Activated CD8-positive, alpha-beta memory T cell treated with anti-CD3 and anti-CD28 coated beads, Interleukin-2, amount 50 U/mL, for 24 hours (primary cell): Measurements from ENCODE around the gene NR3C1.

Source experiments
- DNase-seq: peaks from one replicate; pipeline ENCODE4 v3.0.0-alpha.2; 2020; ENCODE audit errors: extremely low read depth

Gene NR3C1

DNA sequence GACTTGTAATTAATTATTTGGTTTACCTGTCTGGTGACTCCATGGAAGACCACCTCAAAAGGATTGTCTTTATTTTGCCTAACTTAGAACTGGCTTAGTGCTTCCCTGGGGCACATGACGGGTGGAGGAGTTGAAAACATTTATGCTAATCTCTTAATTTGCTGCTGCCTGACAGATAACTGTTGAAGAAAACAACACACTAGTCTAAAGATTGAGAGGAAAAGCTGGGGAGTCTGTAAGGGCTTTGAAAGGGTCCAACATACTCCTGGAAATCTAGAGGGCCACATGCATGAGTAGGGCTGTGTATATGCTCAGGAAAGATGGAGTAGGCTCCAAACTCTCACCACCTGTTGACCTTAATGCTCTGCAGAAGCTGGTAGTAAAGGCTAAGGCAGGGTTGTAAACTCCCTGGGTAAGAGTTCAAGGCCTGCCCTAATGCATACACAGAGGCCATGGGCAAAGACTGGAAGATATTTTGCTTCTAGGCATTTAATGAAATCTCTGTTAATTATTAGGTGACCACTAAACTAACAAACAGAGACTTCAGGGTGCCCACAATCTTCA, 40.7 kb downstream of the NR3C1 start:
- DNase-seq = no peak

DNA sequence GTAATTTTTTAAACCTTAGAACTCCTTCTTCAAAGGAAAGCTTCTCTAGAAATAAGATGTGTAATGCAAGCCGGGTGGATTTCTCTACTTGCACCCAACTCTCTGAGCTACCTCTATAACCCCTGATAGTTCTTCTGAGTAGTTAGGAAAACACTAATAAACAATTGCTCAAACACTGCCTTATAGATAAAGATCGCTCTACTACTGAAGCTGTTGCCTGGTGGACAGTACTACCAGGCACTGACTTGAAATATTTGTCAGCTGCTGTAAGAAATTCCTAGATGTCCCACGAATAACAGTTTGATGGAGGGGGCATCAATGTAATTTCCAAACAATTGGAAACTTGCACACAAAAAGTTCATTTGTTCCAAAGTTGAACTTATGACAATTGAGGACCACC, 42.0 kb downstream of the NR3C1 start:
- DNase-seq = no peak

DNA sequence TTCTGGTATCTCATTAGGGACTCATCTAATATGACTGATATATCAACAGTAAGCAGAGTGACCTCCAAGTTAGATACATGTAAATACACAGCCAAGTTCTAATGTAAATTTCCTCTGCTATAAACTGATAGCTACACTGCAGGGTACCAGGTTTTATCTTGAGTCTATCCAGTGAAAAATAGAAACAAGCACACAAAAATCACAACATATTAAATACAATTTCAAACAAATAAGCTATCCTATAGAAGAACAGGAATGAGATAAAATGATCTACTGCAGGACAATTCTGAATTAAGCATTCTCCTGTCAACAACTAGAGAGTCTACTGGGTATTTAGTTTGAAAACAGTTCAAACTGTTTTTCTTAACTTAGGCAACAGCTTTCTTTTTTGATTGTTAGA, 42.7 kb downstream of the NR3C1 start:
- DNase-seq = no peak

DNA sequence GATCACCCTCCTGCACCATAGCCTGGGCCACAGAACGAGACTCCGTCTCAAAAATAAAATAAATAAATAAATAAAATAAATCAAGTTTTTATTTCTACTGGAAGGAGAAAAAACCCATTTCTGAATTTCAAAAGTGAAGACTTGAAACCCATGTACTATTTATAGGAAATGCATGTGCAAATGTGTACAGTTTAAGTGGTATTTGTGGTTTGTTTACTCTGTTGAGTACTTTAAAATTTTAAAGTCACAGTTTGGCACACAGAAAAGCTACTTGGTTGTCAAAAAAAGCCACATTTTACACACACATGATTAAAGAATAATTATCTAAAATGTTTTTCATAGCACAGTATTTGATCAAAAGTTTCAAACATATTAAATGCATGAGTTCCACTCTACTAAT, 43.6 kb downstream of the NR3C1 start:
- no peak for DNase-seq

DNA sequence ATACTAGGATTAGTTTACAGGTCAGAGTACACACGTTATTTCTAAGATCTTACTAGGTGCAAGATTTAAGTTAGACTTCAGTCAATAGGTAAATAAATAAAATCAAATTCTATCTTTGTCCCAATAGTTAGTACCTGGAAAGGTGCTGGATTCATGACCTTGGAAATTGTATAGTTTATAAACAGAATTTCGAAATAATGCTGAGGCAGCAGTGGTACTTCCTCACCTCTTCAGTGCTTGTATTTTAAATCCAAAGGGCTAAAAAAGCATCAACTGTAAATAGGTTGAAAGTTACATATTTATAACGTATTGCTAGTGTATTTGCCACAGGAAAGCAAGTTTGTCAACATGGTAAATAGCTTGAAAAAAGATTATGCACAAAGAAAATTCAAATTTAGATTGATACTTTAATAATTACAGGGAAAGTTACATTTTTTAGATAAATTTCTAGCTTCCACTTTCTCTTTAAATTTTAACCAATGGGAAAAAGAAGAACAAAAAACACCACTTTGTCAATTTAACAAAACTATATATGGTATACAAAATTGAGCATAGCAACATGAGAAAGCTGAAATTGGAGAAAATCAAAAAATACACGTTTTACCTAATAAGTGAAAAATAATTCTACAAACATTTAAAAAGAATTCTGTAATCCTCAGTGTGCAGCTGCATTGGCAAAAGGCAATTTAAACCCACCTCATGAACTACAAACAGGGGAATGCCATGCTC, 46.5 kb downstream of the NR3C1 start:
- DNase-seq = no peak

DNA sequence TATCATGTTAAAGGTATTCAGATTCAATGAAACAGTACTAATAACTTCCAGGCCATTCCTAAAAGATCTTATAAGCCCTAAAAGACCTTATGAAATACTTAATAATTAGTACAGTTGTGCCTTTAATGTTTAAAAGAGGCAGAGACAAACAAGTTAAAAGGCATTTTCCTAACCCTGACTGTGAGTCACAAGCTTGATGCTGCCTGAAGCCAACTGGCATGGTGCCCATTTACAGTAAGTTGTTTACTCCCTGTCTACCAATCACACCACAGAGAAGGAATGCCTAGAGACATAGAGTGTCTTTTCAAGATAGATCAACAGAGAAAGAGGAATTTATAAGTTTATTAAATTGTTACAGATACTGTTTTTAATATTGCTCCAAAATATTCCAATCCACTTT, 47.8 kb downstream of the NR3C1 start:
- DNase-seq = no peak

DNA sequence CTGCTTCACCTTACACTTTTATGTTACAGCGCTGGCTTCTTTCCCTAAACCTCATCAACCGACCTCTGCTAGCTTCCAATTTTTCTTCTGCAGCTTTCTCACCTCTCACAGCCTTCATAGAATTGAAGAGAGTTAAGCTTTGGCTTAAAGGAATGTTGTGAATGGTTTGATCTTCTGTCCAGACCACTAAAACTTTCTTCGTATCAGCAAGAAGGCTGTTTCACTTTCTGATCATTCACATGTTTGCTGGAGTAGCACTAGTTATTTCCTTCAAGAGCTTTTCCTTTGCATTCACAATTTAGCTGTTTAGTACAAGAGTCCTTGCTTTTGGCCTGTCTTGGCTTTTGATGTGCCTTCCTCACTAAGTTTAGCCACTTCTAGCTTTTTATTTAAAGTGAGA, 49.5 kb downstream of the NR3C1 start:
- DNase-seq = no peak

DNA sequence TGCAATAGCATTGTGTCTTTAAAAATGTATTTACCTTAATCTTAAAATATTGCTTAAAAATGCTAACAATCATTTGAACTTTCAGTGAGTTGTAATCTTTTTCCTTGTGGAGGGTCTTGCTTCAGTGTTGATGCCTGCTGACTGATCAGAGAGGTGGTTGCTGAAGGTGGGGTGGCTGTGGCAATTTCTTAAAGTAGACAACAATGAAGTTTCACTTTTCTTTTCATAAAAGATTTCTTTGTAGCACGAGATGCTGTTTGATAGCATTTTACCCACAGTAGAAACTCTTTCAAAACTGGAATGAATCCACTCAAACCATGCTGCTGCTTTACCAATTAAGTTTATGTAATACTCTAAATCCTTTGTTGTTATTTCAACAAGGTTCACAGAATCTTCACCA, 50.8 kb downstream of the NR3C1 start:
- no peak for DNase-seq

DNA sequence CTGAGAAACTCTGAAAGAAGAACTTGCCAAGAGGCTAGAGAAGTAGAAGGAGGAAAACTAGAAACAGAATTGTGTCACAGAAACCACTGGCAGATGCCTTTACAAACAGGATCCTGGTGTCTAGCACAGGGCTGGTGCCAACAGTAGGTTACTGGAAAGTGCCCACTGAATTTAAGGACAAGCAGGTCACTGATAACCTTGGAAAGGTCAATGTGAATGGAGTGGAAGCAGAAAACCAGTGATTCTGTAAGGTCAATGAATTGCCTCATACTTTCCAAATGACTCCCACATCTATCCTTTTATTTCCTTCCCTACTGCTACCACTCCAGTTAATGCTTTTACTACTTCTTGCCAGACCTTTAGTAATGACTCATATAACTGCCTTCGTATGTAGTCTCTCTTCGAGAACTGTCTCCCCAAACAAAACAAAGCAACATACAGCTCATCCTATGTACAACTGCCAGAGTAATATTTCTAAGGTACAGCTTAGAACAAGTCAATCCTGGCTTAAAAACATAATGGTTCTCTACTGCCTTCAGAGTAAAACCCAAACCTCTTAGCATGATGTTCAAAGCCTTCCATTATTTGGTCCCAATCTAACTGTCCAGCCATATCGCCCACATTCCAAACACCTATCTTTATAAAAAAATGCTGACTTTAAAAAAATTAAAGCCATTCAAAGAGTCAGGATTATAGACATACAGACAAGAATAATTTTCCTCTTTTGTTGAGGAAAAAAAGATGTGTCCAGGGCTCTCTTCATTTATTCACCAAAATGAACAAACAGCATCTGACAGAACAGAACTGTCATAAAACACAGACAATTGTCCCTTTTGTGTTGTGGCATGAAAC, 52.5 kb downstream of the NR3C1 start:
- no peak for DNase-seq

DNA sequence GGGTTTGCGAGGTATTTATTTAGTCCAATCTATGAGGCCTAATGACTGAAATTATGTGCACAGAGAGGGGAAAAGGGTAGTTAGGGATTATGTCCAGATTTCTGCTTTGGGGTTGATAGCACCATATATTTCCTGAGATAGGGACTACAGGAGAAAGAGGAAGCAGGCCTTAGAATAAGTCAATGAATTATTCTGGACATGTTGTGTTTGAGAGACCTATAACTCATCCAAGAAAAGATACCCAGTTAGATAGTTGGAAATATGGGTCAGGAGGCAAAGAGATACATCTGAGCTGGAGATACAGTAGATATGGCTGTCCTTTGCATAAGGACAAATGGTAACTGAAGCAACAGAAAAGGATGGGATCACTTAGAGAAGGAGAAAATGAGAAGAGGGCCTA, 53.1 kb downstream of the NR3C1 start:
- DNase-seq = no peak

DNA sequence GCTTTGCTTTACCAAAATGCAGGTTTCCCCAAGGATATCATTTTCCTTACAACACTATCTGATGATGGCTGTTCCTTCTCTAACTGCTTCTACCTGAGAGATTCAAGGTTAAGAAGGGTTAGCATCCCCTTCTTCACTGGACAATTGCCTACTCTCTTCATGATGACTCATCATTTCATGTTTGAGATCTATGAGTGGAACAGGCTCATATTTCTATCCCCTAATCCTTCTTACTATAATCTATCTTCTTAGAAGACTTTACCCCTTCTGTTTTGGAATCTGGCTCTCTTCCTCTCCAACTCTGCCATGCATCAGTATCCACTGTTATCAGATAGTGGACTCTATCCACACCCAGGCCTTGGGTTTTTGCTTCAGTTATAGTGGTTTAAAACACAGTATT, 54.3 kb downstream of the NR3C1 start:
- no peak for DNase-seq

DNA sequence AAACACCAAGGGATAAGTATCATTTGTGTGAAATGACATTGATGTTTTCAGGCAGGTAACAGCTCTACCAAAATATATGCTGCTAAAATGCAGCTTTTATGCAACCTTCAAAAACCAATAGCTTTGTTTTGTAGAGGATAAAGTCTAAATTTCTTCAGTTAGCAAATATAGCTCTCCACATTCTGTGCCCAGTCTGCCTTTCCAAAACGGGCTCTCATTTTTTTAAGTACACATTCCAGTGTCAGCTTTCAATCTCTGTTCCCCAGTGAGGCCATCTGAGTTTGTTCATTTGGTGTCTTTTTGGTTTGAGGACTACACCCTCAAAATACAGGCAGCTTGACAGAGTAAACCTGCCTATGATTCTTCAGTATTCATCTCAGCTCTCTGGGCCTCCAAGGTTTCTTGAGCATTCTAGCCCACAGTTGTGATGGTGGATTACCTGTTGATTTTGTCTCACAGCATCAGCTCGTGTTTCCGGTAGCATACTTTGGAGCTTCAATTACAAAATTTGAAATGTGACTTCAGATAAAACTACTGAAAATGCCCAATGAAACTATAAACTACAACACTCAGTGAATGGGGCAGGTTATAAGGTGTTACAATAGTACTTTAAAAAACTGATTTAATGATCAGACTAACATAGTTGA, 55.7 kb downstream of the NR3C1 start:
- no peak for DNase-seq

DNA sequence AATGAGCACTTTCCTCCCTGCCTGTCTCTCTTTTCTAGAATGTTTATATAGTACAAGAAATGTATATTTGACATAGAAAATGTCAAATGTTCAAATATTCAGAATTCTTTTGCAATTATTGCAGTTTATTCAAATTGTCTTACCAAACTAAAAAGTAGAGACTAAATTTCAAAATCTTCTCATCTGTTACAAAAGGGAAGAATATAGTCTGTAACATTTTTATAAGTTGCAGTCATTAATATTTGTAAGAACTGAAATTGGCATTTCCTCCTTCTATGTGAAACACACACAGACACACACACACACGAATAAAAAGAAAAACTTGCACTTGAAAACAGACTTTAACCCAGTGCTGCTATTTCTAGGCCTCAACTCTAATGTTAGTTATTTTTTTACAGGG, 56.4 kb downstream of the NR3C1 start:
- DNase-seq = no peak

DNA sequence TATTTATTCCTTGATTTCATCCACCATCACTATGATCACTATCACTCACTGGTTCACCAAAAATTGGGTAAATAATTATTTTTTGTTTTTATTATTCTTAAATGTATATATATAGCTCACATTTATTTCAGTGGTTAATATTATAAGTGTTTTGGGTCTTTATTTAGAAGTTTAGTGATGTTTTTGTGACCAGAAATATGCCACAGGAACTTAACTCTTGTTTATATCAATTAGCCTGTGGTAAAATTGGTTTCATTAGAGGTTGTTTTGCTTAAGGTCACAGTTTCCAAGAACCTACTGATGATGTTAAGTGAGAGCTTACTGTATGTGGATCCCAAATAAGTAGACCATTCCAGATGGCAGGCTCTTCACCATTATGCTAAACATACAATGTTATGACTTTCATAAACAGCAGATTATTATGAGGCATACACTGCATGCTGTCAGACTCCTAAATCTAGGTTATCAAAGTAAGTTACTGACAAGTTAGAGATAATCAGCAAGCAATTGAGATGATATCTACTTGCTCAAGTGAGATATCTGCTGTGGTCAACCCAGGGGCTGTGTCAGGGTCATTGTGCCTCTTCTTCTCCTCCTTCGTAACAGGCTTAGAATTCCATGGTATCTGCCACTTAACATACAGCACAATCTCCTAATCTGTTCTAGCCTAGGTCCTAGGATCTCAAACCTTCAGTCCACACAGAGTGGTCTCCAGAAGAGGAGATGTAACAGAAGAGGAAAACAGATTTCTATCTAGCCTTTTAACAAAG, 57.6 kb downstream of the NR3C1 start:
- no peak for DNase-seq

DNA sequence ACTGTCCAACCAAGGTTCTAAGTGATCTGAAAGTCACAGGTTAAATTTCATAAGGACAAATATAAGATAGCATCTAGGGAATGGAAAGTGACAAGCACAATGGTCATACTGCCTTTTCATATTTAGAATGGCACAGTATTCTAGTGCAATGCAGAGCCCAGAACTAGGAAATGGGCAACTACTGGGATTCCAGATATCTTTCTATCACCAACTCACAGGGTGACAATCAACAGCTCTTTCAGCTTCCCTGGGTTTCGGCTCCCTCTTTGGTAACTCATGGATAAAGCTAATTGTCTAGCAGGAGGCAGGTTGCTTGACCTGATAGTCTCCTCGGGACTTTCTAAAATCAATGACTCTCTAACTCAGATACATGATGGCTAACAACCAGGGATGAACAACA, 60.4 kb downstream of the NR3C1 start:
- DNase-seq = no peak

DNA sequence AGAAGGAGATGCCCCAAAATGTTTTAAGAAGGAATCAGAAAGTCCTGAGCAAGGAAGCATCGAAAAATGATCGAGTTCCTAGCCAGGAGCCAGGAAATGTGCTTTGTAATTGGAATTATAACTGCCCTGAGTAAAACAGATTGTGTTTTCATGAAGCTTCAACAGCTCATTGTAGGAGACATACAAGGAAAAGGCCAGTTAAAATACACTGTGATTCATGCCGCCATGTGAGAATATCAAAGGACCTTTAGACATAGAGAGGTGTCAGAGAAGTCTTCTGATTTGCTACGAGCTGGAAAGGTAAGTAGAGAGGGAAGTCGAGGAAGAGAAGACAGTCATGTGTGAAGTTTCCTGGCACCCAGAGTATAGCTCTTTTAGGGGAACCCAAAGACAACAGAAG, 60.9 kb downstream of the NR3C1 start:
- no peak for DNase-seq

DNA sequence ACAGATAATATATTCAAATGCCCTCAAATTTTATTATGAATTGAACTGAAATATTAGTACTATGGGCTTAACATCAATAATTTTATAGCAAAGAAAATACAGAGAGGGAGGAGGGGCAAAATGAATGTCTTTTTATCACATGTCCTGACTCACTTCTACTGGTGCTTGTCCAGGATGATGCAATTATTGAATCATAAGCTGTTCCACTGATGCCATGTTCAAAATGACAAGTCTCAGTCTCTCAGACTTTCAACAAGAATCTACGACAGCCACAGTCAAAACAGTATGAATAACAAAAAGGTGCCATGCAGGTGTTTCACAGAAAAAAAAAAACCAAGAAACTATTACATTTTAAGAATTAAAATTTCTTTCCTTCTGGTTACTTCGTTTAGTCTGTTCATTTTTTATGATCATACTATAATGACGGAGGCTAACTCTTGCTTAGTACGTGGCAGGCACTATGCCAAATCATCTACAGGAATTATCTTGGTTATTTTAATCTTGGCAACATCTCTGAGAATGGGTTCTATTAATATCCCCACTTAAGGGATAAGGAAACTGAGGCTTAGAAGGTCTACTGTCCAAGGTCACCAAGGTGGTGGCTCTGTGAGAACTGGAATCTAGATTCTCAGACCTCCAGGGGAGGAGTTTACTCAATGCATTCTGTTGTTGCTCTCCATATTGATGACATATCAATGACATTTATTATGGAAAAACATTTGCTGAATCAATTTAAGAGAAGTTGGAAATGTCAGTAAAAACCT, 61.5 kb downstream of the NR3C1 start:
- no peak for DNase-seq

DNA sequence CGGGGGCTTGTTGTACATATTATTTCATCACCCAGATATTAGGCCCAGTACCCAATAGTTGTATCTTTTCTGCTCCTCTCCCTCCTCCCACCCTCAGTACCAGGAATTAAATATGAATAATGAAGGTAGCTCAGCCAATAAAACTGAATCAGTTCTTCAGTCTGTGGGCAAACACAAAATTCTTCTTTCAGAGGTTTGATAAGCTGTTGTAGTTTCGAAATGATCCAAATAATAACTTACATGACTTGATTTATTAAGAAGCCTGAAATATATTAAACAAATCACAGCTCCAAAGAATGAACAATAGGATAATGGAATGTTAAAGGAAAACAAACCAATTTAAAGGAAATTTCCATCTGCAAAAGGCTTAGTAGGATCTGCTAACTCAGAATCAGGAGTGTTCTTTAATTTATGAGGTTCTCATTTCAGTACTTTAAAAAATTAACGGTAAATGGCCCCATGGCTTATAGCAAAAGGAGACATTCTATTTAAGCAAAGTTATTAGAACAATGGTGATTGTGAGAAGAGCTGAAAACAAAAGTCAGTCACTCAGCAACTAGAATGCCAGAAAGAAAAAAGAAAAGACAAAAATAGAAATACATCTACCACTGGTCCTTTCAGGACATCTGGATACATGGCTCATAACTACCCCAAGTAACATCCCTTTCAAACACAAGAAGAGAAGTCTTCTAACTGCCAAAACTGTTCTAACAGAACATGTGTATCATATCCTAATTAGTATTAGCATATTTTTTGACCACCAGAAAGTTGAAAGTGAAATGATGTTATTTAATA, 62.4 kb downstream of the NR3C1 start:
- DNase-seq = no peak

DNA sequence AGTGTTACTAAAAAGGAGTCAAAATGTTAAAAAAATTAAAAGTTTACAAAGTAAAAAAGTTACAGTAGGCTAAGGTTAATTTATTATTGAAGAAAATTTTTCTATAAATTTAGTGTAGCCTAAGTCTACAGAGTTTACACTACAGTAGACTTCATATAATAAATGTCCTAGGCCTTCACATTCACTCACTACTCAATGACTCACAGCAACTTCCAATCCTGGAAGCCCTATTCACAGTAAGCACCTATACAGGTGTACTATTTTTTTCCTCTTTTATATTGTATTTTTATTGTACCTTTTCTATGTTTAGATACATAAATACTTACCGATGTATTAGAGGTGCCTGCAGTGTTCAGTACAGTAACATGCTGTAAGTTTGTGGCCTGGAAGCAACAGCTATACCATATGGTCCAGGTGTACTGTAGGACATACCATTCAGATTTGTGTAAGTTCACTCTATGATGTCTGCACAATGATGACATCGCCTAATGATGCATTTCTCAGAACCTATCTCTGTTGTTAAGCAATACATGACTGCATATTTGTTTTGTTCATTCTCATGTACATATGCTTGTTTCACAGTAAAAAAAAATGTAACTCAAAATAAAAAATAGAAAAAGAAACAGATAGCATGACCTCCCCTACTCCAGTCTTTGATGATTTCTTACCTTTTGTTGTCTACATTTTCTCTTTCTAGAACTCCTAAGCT, 64.7 kb downstream of the NR3C1 start:
- no peak for DNase-seq

DNA sequence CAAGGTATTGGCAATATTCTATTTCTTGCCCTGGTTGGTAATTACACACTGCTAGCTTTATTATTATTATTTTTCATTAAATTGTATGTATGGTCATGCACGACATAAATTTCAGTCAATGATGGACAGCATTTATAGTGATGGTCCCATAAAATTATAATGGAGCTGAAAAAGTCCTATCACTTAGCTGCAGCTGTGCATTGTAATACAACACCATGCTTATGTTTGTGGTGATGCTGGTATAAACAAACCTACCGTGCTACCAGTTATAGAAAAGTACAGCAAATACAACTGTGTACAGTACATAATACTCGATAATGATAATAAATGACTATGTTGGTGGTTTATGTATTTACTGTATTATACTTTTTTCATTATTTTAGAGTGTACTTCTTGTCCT, 65.5 kb downstream of the NR3C1 start:
- no peak for DNase-seq
